NCI-H146 treated with DMSO at 0.1 percent for 48 hours (cell line): ENCODE data around the gene ASAP2.

Experiments
- DNase-seq: peaks from one replicate; lab custom pipeline; 2025; ENCODE audit not compliant: unreplicated experiment; lab: John Stamatoyannopoulos, UW

ASAP2 gene

DNA sequence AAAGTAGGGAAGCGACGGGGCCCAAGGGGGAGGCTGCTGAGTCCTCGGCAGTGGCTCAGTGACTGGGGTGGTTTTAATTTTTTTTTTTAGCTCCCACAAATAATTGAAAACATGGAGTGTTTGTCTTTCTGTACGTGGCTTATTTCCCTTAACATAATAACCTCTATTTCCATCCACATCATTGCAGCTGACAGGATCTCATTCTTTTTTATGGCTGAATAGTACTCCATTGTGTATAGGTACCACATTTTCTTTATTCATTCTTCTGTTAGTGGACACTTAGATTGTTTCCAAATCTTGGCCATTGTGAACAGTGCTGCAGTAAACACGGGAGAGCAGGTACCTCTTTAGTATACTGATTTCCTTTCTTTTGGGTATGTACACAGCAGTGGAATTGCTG is 65.1 kb downstream of the ASAP2 start:
- DNase-seq, result no peak

DNA sequence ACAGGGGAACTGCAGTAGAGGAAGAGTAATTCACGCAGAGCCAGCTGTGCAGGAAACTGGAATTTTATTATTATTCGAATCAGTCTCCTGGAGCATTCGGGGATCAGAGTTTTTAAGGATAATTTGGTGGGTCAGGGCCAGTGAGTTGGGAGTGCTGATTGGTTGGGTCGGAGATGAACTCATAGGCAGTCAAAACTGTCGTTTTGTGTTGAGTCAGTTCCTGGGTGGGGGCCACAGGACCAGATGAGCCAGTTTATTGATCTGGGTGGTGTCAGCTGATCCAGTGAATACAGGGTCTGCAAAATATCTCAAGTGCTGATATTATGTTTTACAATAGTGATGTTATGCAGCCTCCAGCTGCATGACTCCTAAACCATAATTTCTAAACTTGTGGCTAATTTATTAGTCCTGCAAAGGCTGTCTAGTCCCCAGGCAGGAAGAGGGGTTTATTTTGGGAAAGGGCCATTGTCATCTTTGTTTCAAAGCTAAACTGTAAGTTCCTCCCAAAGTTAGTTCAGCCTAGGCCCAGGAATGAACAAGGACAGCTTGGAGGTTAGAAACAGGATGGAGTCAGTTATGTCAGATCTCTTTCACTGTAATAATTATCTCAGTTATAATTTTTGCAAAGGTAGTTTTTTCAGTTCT is 67.0 kb downstream of the ASAP2 start:
- DNase-seq, result no peak

DNA sequence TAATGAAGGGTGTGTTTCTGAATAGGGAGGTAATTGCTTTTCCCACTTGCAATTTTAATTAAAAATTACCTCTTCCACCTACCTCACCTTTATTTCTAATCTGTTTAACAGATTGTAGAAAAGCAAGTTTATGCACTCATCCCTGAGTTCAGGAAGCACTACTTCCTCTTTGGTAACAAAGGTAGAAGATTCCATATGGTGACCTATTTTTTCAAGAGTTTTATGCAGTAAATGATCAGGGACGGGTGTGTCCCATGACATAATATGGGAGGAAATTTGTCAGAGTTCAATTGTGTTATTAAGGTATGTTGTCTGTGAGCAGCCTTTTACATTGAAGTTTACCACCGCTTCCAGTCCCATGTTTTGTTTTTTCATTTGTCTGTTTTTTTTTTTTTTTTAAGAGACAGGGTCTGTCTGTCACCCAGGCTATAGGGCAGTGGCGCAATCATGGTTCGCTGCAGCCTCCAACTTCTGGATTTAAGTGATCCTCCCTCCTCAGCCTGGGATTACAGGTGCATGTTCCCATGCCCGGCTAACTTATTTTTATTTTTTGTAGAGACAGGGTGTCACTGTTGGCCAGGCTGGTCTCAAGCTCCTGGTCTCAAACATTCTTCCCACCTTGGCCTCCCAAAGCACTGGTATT is 68.2 kb downstream of the ASAP2 start:
- no peak for DNase-seq

DNA sequence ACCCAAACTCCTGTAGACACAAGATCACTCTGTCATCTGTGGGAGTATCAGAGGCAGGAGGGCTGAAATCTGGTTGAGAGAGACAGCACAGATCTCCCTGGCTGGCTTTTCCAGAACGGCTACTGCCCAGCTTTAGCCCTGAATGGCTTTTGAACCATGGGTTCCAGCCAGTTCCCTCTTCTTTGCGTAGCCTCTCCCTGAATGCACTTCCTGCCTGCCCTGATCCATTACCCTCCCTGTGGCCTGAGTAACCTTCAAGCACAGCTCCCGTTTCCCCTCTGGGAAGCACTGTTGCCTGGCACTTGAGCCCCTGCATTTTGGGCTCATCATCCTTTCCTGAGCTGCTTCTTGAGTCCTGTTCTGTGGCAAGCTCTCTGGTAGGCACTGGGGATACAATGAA is 68.8 kb downstream of the ASAP2 start:
- no peak for DNase-seq

DNA sequence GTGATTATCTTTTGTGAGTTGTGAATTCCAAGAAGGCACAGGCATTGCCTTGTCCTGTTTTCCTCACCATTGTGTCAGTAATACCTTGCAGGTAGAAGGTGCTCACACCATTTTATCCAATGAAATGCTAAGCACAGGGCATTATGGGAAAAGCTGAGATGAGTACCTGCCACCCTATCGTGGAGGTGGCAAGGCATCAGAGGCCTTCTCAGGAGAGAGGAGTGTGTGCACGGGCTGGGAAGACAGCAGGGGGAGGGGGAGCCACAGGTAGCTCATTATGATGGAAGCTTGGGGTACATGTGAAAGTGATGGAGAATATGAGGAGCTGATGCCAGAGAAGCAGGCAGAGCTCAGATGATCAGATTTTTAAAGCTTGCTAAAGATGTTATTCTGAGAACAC is 69.5 kb downstream of the ASAP2 start:
- DNase-seq, result no peak

DNA sequence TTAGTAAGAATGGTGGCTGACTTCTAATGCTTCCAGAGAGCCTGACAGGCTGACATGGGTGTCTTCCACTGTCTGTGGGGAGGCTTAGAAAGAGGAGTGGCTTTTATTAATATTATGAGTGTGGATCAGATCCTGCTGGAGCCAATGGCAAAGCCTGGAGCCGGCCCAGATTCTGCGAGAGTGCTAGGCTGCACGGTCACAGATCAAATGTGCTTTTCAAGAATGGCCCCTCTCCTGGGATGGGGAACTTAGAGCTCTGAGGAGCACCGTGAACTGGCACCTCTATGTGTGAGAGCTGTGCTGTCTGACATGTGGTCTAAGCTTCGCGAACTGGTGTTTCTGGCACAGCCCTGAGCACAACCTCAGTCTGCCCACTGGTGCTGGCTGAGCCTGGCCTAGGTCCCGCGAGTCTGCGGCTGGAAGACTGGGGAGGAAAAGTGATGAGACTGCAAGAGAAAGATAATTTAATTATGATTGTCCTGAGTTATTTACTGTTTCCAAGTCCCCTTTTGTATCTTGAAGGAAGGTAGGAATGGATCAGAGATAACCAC is 70.4 kb downstream of the ASAP2 start:
- no peak for DNase-seq

DNA sequence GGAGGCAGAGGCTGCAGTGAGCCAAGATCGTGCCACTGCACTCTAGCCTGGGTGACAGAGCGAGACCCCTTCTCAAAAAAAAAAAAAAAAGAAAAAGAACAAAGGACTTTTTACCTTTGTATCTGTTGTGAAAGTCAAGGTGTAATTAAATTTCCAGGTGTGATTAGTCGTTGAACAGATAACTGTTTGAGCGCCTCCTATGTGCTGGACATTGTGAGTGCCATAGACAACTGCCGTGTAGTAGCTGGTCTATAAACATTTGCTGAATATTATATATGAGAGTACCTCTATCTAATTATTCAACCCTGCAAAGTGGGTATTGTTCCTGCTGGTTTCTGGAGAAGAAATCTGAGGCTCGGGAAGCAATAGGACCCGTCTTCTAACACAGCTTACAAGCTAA is 71.8 kb downstream of the ASAP2 start:
- no peak for DNase-seq

DNA sequence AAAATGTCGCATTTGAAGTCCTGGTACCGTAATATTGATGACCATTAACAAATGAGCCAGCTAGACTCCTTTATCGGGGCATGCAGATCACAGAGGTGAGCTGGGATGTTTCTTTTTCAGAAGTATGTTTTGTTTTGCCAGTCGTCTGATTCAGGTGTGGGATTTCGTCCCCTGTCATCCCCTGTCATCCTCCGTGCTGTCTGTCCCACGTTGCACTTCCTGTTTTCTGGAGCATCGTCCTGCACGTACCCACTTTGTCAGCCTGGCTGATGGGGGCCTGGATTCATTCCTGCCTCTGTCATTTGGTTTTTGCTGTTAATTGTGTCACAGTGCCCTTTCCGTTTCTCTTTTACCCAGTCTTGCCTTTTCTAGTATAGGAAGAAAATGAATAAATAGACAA is 72.8 kb downstream of the ASAP2 start:
- no peak for DNase-seq

DNA sequence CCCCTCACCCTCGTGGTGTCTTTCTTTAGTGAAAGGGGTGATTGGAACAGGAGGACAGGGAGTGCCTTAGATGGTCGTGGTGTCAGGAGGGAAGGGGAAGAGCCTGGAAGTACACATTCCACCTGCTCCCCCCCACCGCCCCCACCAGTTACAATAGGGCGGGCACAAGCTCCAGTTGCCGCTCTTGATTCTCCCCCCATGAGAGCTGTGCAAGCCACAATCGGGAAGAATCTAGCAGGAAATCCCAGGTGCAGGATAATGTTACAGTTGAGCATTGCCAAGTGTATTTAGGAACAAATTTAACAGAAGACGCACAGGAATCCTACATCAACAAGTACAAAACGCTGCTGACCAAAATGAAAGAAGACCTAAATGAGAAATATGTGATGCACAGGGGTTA is 73.6 kb downstream of the ASAP2 start:
- DNase-seq, result no peak

DNA sequence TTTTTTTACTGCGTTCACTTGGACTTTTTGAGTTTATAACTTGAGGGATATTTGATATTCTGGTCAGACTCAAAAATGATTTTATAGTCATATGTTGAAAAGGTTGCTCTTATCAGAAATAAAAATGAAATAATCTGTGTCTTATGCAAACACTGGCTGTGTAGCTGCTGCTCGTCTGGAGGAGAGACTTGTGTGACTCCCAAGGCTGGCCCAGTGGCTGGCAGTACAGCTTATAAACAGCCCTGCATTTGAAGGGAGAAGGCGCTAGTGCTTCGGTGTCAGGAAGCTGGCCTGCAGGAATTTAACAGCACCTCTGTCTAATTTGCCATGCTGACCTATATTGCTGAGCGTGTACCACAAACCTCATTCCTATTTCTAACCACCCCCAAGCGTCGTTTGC is 74.5 kb downstream of the ASAP2 start:
- DNase-seq, result no peak

DNA sequence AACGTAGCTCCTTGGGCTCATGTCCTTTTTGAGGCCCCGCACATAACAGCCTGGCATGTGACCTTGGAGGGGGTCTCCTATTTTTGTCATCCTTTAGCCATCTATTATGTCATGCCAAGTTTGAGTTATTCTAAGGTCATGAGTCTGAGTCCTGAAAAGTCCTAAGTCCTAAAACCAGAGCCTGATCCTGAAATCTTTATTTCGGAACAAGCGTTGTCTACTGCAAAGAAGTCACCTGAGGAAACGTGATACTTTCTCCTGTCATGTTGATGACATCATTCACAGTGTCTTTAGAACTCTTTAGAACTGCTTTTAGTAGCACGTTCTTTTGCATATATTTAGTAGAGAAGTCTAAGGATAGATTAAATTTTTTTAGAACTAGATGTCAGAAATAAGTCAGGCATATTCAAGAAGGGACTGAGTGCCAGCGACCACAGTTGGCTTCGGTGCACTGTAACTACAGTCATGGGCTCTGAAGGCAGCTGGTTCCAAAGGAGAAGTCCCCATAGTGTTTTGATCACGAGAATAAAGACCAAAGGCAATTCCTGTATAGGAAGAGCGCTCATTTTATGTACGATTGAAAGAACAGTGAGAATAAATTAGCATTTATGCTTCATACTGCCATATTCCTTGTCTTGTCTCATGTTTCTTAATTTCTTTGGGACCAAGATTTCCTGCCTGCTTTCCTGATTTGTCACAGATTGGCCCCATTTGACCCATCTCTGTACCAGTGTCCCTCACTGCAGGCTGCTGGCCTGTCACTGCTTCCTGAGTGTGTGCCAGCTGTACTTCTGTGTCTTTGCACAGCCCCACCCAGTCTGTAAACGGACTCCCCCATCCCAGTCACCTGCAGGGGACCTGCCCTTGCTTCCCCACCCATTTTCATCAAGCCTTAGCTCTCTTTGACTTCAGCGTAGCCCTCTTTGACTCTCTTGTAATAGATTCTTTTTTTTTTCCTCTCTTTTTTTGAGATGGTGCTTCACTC is 75.8 kb downstream of the ASAP2 start:
- no peak for DNase-seq

DNA sequence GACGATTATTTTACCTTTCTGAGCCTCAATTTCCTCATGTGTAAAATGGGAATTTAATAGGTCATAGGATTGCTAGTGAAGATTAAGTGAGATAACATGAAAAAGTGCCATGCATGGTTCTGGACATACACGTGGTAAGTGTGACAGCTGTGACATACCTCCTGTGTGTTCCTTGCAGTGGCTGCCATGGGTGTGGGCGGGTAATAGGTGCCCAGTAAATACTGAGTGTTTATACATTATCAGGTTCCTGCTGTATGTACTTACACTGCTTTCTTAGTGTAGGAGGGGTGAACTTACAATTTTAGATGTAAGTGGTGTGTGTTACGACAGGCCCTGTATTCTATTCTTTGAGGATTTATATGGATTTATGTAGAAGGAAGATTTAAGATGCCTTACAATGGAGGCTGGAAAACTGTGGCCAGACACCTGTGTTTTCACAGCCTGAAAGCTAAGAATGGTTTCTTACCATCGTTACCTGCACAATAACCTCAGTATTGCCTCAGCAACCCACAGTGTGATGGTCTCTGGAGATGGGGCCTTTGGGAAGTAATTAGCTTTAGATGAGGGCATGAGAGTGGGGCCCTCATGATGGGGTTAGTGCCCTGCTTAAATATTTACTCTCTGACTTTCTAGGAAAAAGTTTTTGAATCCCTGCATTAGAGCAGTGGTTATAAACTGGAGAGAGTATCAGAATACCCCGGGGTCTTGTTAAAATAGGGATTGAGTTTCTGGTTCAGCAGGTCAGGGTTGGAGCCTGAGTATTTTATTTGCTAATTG is 78.1 kb downstream of the ASAP2 start:
- no peak for DNase-seq

DNA sequence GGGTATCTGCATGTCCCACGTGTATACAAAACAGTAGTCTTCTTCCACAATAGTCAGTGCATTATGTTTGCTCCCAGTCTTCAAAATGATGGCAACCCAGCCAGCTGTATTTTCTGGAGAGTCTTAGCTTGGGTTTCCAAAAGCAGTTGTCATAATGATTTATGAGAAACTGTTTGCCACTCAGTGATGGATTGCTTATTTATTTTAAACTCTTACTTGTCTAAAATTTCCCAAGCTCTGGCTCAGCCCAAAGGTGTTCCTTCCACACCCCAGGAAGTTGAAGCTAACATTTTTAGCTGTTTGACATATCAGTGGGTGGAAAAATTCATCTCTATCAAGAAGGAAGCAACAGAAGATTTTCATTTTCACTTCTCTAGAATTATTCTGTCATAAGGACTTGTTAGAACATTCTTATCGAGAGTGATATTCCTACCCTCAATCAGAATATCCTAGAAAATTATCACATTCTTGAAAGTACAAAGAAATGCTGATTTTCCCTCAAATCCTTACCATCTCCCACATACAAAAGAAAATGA is 78.8 kb downstream of the ASAP2 start:
- DNase-seq, result no peak

DNA sequence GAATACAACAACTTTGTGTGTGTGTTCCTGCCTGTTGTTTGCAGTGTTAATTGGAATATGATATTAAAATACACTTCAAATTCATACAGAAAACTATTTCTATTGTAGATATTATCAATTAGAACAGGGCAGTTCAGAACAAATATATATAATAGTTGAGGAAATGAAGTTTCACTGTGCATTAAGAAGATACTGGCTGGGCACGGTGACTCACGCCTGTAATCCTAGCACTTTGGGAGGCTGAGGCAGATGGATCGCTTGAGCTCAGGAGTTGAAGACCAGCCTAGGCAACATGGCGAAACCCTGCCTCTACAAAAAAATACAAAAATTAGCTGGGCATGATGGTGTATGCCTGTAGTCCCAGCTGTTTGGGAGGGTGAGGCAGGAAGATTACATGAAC is 79.3 kb downstream of the ASAP2 start:
- DNase-seq, result no peak

DNA sequence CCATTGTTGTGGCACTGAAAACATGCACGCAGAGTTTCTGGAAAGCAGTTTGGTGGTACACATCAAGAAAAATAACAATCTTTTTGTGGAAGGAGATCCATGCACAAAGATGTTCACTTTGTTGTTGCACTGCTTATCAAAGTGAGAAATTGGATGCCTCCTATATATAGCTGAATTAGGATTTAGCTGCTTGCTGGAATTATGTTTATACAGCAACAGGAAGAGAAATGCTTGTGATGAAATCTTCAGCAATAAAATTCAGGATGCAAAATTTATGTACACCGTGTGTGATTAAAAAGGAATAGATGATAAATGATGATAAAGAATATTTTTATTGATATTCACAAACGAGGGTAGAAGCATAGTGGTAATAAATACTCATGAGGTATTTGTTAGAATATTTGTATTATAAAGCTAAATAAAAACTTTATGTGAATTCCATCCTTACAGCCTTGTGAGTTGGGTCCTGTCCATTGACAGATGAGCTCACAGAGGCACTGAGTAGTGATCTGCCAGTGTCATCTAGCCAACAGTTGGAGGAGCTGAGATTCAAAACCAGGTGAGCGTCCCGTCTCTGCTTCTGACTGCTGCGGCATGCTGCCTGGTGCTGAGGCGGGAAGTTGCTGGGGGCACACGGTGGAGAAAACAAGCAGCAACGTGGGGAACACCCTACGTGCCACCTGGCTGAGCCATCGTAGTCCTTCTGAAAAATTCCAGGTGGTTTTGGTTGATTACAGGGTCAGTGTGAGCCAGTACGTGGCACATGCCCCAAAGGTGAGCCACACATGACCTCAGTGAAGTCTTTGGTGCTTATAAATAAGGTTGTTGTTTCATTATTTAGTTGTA is 80.2 kb downstream of the ASAP2 start:
- DNase-seq, result no peak

DNA sequence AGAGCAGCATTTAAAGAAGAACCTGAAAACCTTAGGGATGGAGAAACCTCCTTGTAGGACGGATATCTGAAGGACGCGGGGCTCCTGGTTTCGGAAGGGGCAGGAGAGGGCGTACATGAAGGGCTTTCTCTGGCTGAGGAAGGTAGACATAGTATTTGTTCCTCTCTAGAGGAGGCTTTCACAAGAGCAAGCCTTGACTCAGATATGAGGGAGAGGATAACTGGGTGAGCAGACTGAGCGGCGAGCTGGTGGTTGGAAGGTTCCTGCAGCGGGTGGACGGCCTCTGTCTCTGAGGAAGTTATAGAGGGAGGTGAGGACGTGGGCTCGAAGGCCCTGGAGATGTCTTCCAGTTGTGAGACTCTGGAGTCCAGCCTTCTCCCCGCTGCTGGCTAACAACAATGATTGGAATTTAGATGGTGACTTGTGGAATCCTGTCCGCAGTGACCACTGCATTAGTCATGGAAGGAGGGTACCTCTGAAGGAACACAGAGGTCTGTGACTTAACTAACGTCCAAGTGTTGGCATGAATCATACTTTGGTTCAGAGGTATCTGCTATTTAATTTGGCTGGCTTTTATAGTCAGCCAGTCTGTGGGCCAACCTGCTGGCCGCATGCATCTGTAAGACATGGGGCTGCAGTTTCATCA is 80.9 kb downstream of the ASAP2 start:
- DNase-seq, result no peak

DNA sequence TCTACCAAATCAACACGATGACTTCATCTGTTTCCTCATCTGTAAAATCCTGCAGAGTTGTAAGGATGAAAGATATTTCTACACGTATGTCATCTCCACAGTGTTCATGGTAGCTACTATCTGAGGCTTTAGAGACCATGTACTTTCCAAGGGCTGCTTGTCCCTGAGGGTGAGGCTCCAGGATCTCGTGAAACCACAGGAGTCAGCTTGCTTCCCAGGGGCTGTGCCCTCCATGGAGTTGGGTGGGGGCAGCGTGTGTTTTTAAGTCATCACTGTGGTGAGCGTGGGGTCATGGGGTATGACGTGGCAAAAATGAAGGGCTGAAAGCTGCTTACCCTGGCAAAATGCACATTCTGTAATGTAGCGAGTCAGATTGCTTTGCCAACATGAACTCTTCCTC is 81.6 kb downstream of the ASAP2 start:
- no peak for DNase-seq

DNA sequence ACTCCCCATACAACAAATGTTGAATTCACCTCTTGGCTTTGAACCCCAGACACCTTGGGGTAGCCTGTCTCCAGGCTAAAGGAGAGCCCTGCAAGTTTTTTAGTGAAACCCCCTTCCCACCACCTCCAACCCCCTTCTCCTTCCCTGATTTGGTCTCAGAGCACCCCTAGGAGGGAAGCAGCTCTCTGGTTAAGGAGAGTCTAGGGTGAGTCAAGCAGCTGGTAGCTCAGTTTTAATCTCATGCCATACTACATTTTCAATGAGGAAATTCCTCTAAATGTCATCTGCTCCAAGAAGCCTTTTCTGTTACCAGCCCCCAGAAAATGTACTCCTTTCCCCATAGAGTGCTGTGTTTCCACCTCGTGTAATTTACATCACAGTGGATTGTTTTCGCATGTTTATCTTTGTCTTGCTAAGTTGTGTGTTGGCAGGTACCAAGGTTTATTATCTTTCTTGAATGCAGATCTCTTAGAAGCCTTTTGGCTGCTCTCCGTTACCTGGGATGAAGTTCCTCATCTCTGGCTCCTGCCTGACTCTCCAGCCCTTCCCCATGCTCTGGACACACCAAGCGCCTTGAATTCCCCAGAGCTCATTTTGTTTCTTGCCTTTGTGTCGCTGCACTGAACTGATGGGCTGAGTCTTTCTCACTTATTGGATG is 82.2 kb downstream of the ASAP2 start:
- DNase-seq, result no peak

DNA sequence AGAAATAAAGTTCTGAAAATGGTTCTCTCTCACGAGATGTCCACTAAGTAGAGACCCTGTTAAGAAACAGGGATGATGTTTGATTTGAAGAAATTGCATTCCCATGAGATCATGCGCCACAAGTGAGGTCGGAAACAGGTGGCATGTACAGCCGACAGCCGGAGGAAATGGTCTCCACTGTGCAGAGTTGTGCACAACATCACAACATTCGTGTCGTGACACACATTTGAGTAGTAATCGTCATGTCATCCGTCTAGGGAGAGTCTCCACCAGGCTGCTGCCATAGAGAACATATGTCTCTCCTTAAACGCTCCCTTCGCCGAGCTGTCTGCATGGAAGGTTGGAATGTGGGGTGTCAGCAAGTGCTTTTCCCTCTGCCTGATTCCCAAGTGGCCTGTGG is 84.7 kb downstream of the ASAP2 start:
- no peak for DNase-seq
